Measurements from ENCODE around the gene GPHN. TPM values are rescaled to one million over a fixed set of nuclear protein-coding genes. Genes with fewer than 3 reads are reported as not detected.
"Not testable (repeated sequence)": the region's sequence is repeated elsewhere in the genome, so short reads cannot be mapped to it uniquely, and the experiment has no call there.

GPHN gene
- total RNA-seq, 2 donors from 2014 or later, result 18.1 to 21.2 TPM

- H3K27ac Mint-ChIP-seq, result no peak overlapping the region
- ATAC-seq (replicated peaks in 1 of 2) (no peak), DNase-seq (no peak)
- peaks cover 12 to 23% of the 10 kb centered on the region in 2 donors for H3K36me3 Mint-ChIP-seq (ENCODE audit: insufficient read depth in 2 of 2)
- H3K9me3 Mint-ChIP-seq, result peaks cover 18 to 19% of the 10 kb centered on the region in 2 donors
- H3K27me3 Mint-ChIP-seq (ENCODE audit: low read depth), result no peaks in the 10 kb centered on the region
- H3K4me1 Mint-ChIP-seq (ENCODE audit: low read depth), result peaks cover 11% of the 10 kb centered on the region
- no peak overlapping the region for H3K4me3 Mint-ChIP-seq
These were observed 67.1 kb downstream of the GPHN start for GRCh38 chr14:66575014-66575413.

- peaks cover 11% of the 10 kb centered on the region for H3K4me1 Mint-ChIP-seq (ENCODE audit: low read depth)
- DNase-seq, result no peak
- H3K27ac Mint-ChIP-seq, result no peak overlapping the region
- peaks cover 18 to 21% of the 10 kb centered on the region in 2 donors for H3K9me3 Mint-ChIP-seq
- no peak for ATAC-seq (replicated peaks in 1 of 2)
- H3K36me3 Mint-ChIP-seq (ENCODE audit: insufficient read depth in 2 of 2), result peaks cover 12 to 23% of the 10 kb centered on the region in 2 donors
- H3K27me3 Mint-ChIP-seq (ENCODE audit: low read depth), result no peaks in the 10 kb centered on the region
- no peak overlapping the region for H3K4me3 Mint-ChIP-seq
These were observed 68.0 kb downstream of the GPHN start for GRCh38 chr14:66575939-66576338.

GRCh38 chr14:66587753-66588152 is 79.8 kb downstream of the GPHN start:
- Mint-ChIP-seq H3K9me3 (peaks cover 16 to 23% of the 10 kb centered on the region in 2 donors), H3K27ac (peak overlapping the region; percentile 66), H3K36me3 (ENCODE audit: insufficient read depth in 2 of 2) (peaks cover 17 to 30% of the 10 kb centered on the region in 2 donors)
- DNase-seq; H3K4me1 Mint-ChIP-seq (ENCODE audit: low read depth); H3K4me3 Mint-ChIP-seq; H3K27me3 Mint-ChIP-seq (ENCODE audit: low read depth); ATAC-seq (replicated peaks in 1 of 2): not testable (repeated sequence)

- DNase-seq, result no peak
- Mint-ChIP-seq H3K4me3 (no peak overlapping the region), H3K4me1 (ENCODE audit: low read depth) (no peaks in the 10 kb centered on the region), H3K9me3 (peaks cover 9% of the 10 kb centered on the region in 2 donors), H3K36me3 (ENCODE audit: insufficient read depth in 2 of 2) (peaks cover 2% of the 10 kb centered on the region in 2 donors), H3K27me3 (ENCODE audit: low read depth) (no peaks in the 10 kb centered on the region), H3K27ac (no peak overlapping the region)
- no peak for ATAC-seq (replicated peaks in 1 of 2)
These were observed 87.4 kb downstream of the GPHN start for GRCh38 chr14:66595394-66595793.

DNA sequence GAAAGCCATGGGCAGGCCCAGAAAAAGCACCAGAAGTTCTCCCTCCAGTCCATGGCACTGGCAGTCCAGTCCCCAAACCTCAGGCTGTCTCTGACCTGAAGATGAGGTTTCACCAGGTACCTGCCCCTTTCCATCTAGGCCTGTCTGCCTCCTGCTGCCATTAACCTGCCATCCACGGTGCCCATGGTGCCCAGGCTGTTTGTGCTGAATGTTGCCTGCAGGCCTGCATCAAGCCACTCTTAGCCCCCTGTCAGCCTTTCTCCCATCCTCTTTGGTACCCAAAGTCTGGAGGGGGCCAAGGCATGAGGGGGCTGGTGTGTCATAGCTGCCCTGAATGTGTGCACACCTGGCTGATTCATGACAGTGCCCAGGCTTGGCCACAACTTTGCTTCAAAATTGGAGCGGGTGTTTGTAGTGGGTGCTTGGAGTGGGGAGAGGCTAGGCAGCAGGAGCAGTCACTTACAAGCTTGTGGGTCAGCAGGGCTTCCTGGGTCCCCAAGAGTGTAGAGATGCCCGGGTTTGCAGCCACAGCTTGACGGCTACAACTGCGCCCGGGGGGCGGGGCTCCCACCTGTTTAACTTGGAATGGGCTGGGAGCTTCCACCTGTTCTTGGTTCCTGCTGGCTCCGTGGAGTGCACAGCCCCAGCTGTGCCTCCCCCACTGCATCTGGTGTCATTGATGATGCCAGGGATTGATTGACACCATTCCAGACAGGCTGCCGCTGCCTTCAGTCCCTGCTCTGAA is 88.5 kb downstream of the GPHN start:
- Mint-ChIP-seq H3K9me3 (peaks cover 8% of the 10 kb centered on the region in 2 donors), H3K27me3 (ENCODE audit: low read depth) (no peaks in the 10 kb centered on the region), H3K36me3 (ENCODE audit: insufficient read depth in 2 of 2) (peaks cover 2% of the 10 kb centered on the region in 2 donors), H3K27ac (no peak overlapping the region), H3K4me3 (no peak overlapping the region), H3K4me1 (ENCODE audit: low read depth) (no peaks in the 10 kb centered on the region)
- DNase-seq, result no peak
- no peak for ATAC-seq (replicated peaks in 1 of 2)

GRCh38 chr14:66600416-66600815 is 92.5 kb downstream of the GPHN start:
- ATAC-seq (replicated peaks in 1 of 2) (no peak), DNase-seq (no peak)
- peaks cover 2 to 4% of the 10 kb centered on the region in 2 donors for H3K9me3 Mint-ChIP-seq
- peaks cover 0 to 2% of the 10 kb centered on the region in 2 donors for H3K36me3 Mint-ChIP-seq (ENCODE audit: insufficient read depth in 2 of 2)
- H3K4me3 Mint-ChIP-seq, result no peak overlapping the region
- no peak overlapping the region for H3K27ac Mint-ChIP-seq
- no peaks in the 10 kb centered on the region for H3K27me3 Mint-ChIP-seq (ENCODE audit: low read depth)
- peaks cover 9% of the 10 kb centered on the region for H3K4me1 Mint-ChIP-seq (ENCODE audit: low read depth)

- Mint-ChIP-seq H3K9me3 (peaks cover 4 to 6% of the 10 kb centered on the region in 2 donors), H3K36me3 (ENCODE audit: insufficient read depth in 2 of 2) (peaks cover 0 to 3% of the 10 kb centered on the region in 2 donors), H3K27me3 (ENCODE audit: low read depth) (no peaks in the 10 kb centered on the region), H3K4me1 (ENCODE audit: low read depth) (peaks cover 20% of the 10 kb centered on the region), H3K27ac (peak overlapping the region; percentile 73), H3K4me3 (peak overlapping the region in 1 of 2 donors; percentile 43)
- ATAC-seq (replicated peaks in 1 of 2) (peak in 1 of 2 donors; percentile 28), DNase-seq (no peak)
These were observed 94.1 kb downstream of the GPHN start for GRCh38 chr14:66601932-66602578.

- Mint-ChIP-seq H3K4me3 (no peak overlapping the region), H3K27me3 (ENCODE audit: low read depth) (no peaks in the 10 kb centered on the region), H3K4me1 (ENCODE audit: low read depth) (peaks cover 33% of the 10 kb centered on the region), H3K36me3 (ENCODE audit: insufficient read depth in 2 of 2) (peaks cover 6 to 12% of the 10 kb centered on the region in 2 donors), H3K9me3 (peaks cover 7% of the 10 kb centered on the region in 2 donors), H3K27ac (no peak overlapping the region)
- ATAC-seq (replicated peaks in 1 of 2) (no peak), DNase-seq (no peak)
These were observed 96.0 kb downstream of the GPHN start for GRCh38 chr14:66603945-66604344.

GRCh38 chr14:66606826-66607225 is 98.9 kb downstream of the GPHN start:
- H3K36me3 Mint-ChIP-seq (ENCODE audit: insufficient read depth in 2 of 2), result peaks cover 9 to 20% of the 10 kb centered on the region in 2 donors
- peaks cover 30% of the 10 kb centered on the region for H3K4me1 Mint-ChIP-seq (ENCODE audit: low read depth)
- peak overlapping the region; percentile 82 for H3K27ac Mint-ChIP-seq
- peaks cover 8 to 9% of the 10 kb centered on the region in 2 donors for H3K9me3 Mint-ChIP-seq
- H3K27me3 Mint-ChIP-seq (ENCODE audit: low read depth), result no peaks in the 10 kb centered on the region
- peak; percentile 60 to 89 for ATAC-seq (replicated peaks in 1 of 2)
- peak in 1 of 2 donors; percentile 19 for DNase-seq
- peak overlapping the region in 1 of 2 donors; percentile 69 for H3K4me3 Mint-ChIP-seq

- Mint-ChIP-seq H3K27ac (peak overlapping the region; percentile 25), H3K36me3 (ENCODE audit: insufficient read depth in 2 of 2) (peaks cover 11 to 24% of the 10 kb centered on the region in 2 donors), H3K27me3 (ENCODE audit: low read depth) (no peaks in the 10 kb centered on the region), H3K9me3 (peaks cover 10 to 13% of the 10 kb centered on the region in 2 donors), H3K4me1 (ENCODE audit: low read depth) (peaks cover 24% of the 10 kb centered on the region), H3K4me3 (peak overlapping the region in 1 of 2 donors; percentile 36)
- DNase-seq (no peak), ATAC-seq (replicated peaks in 1 of 2) (peak in 1 of 2 donors; percentile 64)
These were observed 102.2 kb downstream of the GPHN start for GRCh38 chr14:66610154-66610563.

DNA sequence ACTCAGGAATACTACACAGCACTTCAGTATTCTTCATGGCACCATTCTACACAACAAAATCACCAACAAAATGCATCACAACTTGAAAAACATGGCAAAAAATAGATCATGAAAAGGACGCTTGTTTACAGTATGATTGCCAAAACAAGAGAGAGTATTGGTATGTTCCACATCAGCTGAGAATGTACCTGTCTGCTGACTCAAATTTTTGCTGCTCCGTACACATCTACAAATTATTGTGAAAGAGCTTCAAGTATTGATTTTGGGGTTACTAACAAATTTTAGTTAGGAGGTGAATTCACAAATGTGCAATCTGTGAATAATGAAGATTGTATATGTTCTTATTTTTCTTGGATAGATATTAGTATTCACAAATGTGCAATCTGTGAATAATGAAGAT is 105.4 kb downstream of the GPHN start:
- H3K27ac Mint-ChIP-seq, result no peak overlapping the region
- ATAC-seq (replicated peaks in 1 of 2), result no peak
- H3K36me3 Mint-ChIP-seq (ENCODE audit: insufficient read depth in 2 of 2), result peaks cover 15 to 24% of the 10 kb centered on the region in 2 donors
- peaks cover under 1% of the 10 kb centered on the region for H3K4me1 Mint-ChIP-seq (ENCODE audit: low read depth)
- no peaks in the 10 kb centered on the region for H3K27me3 Mint-ChIP-seq (ENCODE audit: low read depth)
- peaks cover 7 to 15% of the 10 kb centered on the region in 2 donors for H3K9me3 Mint-ChIP-seq
- H3K4me3 Mint-ChIP-seq, result no peak overlapping the region
- no peak for DNase-seq

GRCh38 chr14:66619952-66620351 is 112.0 kb downstream of the GPHN start:
- peaks cover 7% of the 10 kb centered on the region for H3K4me1 Mint-ChIP-seq (ENCODE audit: low read depth)
- no peak for ATAC-seq (replicated peaks in 1 of 2)
- no peak for DNase-seq
- H3K27me3 Mint-ChIP-seq (ENCODE audit: low read depth), result no peaks in the 10 kb centered on the region
- no peak overlapping the region for H3K27ac Mint-ChIP-seq
- no peak overlapping the region for H3K4me3 Mint-ChIP-seq
- H3K9me3 Mint-ChIP-seq, result peaks cover 12 to 15% of the 10 kb centered on the region in 2 donors
- peaks cover 9 to 14% of the 10 kb centered on the region in 2 donors for H3K36me3 Mint-ChIP-seq (ENCODE audit: insufficient read depth in 2 of 2)

DNA sequence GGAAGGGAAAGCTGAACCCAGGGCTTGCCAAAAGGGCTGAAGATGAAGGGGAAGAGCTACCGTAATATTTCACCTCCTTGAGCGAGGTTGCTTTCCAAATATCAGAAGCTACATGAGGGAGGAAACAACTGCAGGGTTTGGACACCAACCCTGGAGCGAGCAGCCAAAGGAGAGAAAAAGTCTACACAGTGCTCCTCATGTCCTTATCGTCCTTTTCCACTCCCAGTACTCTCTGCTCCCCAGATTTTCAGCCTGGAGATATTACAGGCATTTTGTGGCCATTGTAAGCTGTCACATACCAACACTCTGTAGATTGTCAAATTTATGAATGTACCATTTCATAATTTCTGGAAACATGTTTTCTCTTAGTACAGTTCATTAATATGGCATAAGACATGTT is 115.9 kb downstream of the GPHN start:
- Mint-ChIP-seq H3K27ac (no peak overlapping the region), H3K4me1 (ENCODE audit: low read depth) (peaks cover 1% of the 10 kb centered on the region), H3K9me3 (peaks cover 5 to 6% of the 10 kb centered on the region in 2 donors), H3K36me3 (ENCODE audit: insufficient read depth in 2 of 2) (peaks cover 0 to 3% of the 10 kb centered on the region in 2 donors), H3K4me3 (no peak overlapping the region), H3K27me3 (ENCODE audit: low read depth) (no peaks in the 10 kb centered on the region)
- no peak for ATAC-seq (replicated peaks in 1 of 2)
- DNase-seq, result no peak

All from activated T-cell treated with anti-CD3 and anti-CD28 coated beads, Interleukin-2, amount 50 U/mL, for 72 hours (primary cell).